GM12873 (cell line): ENCODE results near the gene SNX18.

ENCODE experiments used
- TF ChIP-seq, protein P1 (sequence below): IDR thresholded peaks from 2 replicates; pipeline ENCODE4 v1.5.1; 2012; ENCODE audit warnings: low read depth, mild to moderate bottlenecking, moderate library complexity, low read length, control low read depth; ENCODE audit not compliant: insufficient read depth; ENCODE audit errors: missing control alignments

The SNX18 gene

DNA sequence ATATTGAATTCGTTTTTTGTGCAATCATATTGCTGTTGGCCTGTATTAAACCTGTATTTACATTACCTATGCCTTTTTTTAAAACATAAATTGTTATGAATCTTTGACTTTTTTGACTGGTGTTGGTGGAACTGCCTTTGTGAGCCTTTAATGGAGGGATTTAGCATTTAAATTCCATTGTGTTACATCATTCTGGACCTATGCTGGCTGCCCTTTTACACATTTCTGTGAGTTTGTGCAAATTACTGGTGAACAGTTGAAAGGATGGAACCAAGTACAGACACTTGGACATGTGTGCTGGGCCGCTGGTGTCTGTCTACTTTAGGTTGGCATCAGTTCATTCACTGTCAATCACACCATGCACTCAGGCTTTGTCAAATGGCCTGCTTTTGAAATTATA is 3.4 kb downstream of the SNX18 start:
- TF ChIP-seq, protein P1, sequence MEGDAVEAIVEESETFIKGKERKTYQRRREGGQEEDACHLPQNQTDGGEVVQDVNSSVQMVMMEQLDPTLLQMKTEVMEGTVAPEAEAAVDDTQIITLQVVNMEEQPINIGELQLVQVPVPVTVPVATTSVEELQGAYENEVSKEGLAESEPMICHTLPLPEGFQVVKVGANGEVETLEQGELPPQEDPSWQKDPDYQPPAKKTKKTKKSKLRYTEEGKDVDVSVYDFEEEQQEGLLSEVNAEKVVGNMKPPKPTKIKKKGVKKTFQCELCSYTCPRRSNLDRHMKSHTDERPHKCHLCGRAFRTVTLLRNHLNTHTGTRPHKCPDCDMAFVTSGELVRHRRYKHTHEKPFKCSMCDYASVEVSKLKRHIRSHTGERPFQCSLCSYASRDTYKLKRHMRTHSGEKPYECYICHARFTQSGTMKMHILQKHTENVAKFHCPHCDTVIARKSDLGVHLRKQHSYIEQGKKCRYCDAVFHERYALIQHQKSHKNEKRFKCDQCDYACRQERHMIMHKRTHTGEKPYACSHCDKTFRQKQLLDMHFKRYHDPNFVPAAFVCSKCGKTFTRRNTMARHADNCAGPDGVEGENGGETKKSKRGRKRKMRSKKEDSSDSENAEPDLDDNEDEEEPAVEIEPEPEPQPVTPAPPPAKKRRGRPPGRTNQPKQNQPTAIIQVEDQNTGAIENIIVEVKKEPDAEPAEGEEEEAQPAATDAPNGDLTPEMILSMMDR: no peak

DNA sequence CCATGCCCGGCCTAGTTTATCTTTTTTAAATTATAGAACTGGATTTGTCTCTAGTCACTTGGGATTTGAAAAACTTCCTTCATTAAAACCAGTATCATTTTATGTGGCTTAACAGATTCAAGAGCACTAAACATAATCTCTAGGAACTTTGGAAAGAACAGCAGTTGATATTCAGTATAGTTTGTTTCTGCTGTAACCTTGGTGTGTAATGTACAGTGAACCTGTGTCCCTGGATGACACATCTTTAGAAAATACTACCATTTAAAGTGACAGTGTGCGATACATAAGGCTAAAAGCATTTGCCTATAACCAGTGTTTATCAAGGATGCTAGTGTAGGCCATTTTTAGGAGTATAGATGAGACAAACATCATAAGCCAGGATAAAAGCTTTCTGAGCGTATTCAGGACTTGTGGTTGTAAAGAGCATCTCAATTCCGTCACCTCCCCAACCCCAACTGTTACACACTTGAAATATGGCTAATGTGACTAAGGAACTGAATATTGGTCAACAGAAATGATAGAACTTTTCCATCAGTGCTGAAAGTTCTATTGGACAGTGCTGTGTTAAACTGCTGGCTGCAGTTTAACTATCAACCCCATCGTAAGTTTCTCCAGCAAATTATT is 4.4 kb downstream of the SNX18 start:
- TF ChIP-seq, protein P1: no peak

DNA sequence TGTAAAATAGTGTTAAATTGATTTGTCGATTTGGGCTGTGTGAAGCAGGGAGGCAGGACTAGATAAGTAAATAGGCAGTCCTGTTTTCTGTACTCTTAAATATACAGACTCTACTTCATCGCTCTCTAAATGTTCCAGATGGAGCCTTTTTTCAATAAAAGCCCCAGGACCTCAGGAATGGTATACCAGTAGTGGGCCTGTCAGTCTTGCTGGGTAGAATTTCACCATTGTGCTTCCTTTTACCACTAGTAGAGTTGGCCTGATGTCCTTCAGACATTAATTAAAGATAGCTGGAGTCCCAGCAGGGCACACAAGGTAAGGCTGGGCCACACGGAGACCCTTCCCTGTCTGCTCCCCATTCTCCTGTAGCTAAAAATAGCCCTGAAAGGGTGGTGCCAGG is 6.0 kb downstream of the SNX18 start:
- TF ChIP-seq, protein P1: no peak

DNA sequence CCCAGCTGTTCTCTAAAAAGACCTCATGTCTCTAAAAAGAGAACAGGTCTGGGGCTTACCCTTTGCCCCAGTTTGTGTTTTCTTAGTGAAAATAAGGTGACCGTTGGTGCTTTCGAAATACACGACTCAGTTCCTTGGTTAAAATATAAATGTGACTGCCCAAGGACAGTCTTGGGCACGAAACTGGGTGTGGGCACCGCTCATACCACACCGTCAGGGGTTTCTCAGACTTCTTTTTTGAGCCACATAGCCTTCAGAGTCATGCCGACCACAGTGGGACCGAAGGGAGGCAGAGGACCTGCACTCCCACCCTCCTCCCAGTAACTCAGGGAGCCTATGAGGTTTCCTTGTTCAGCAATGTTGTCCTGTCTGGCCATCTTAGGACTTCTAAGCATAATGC is 6.5 kb downstream of the SNX18 start:
- TF ChIP-seq, protein P1: no peak

DNA sequence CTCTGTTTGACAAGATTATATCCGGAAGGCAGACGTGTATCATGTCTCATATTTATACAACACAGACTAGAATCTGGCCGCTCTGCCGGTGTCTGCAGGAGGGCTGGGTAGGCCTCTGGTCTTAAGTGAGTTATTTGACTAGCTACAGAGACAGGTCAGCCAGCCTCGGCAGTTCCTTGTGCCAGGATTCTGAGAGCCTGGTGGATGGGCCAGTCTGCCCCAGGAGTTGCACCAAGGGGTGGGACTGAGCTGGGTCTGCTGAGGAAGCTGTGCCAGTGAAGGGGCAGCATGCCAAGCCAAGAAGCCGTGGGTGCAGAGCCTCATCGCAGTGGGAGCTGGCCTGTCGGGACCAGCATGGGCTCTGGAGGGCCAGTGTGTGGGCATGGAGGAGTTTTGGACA is 7.1 kb downstream of the SNX18 start:
- TF ChIP-seq, protein P1: no peak

DNA sequence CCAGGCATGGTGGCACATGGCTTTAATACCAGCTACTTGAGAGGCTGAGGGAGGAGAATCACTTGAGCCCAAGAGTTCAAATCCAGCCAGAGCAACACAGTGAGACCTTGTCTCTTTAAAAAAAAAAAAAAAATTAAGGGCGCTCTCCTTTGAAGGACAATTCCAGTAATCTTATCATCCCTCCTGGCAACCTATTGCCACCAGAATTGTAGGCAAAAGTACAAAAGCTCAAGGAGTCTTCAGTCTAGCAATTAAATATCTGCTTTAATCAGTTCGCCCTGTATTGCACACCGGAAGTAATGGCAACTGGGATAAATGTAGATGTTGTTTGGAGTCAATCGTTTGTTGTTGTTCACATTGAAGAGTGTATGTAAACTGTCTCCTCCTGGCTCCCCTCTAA is 7.7 kb downstream of the SNX18 start:
- TF ChIP-seq, protein P1: no peak

DNA sequence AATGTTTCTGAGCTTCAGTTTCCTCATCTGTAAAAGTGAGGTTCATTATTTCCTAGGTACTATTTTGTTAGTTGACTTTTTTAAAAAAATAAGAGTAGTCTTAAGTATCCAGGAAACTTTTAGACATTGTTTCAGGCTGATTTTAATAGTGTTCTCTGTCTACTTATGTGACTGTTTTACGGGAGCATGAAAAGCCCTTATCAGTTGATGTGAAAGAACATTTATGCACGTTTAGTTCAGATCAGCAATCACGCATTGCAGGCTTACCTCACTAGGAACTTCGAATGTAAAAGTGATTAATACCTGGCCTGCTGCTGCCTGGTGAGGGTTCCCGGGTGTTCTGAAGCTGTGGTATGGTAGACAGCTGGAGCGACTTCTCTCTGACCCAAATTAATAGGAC is 8.1 kb downstream of the SNX18 start:
- TF ChIP-seq, protein P1: no peak
